UCSD-AML1 (cell line): ENCODE measurements around the gene AKT2.

Source experiments
- DNase-seq: peaks from one replicate; lab custom pipeline; 2025; ENCODE audit not compliant: unreplicated experiment; lab: John Stamatoyannopoulos, UW

AKT2 gene

GRCh38 chr19:40254714-40255418 is 30.3 kb downstream of the AKT2 start:
- DNase-seq: no peak

- no peak for DNase-seq
Observed at GRCh38 chr19:40253611-40254092, 31.5 kb downstream of the AKT2 start.

- DNase-seq: no peak
Observed at GRCh38 chr19:40252395-40252794, 32.8 kb downstream of the AKT2 start.

- no peak for DNase-seq
Observed at GRCh38 chr19:40251991-40252390, 33.2 kb downstream of the AKT2 start.

- no peak for DNase-seq
Observed at GRCh38 chr19:40251244-40251643, 33.9 kb downstream of the AKT2 start.

GRCh38 chr19:40249781-40250180 is 35.4 kb downstream of the AKT2 start:
- no peak for DNase-seq

GRCh38 chr19:40249201-40249600 is 35.9 kb downstream of the AKT2 start:
- DNase-seq: no peak

GRCh38 chr19:40247735-40248262 is 37.3 kb downstream of the AKT2 start:
- no peak for DNase-seq

- no peak for DNase-seq
Observed at GRCh38 chr19:40247178-40247577, 38.0 kb downstream of the AKT2 start.

- DNase-seq: no peak
Observed at GRCh38 chr19:40246292-40247073, 38.7 kb downstream of the AKT2 start.

- DNase-seq: no peak
Observed at GRCh38 chr19:40245506-40246128, 39.5 kb downstream of the AKT2 start.

GRCh38 chr19:40244579-40245317 is 40.4 kb downstream of the AKT2 start:
- no peak for DNase-seq

- DNase-seq: no peak
Observed at GRCh38 chr19:40243181-40243580, 42.0 kb downstream of the AKT2 start.

- no peak for DNase-seq
Observed at GRCh38 chr19:40242480-40242879, 42.7 kb downstream of the AKT2 start.

- DNase-seq: no peak
Observed at GRCh38 chr19:40241809-40242384, 43.2 kb downstream of the AKT2 start.

GRCh38 chr19:40241125-40241808 is 43.9 kb downstream of the AKT2 start:
- no peak for DNase-seq

GRCh38 chr19:40240332-40240731 is 44.8 kb downstream of the AKT2 start:
- DNase-seq: no peak

- DNase-seq: no peak
Observed at GRCh38 chr19:40239415-40240226, 45.5 kb downstream of the AKT2 start.

- no peak for DNase-seq
Observed at GRCh38 chr19:40238775-40239174, 46.4 kb downstream of the AKT2 start.
